HepG2 (cell line): ENCODE results near the gene CMIP. TPM values are rescaled to one million over a fixed set of nuclear protein-coding genes. Genes with fewer than 3 reads are reported as not detected.
A peak's percentile ranks its signal among the peaks of the same experiment; 100 is the strongest.

Experiments used
- AGO2 ChIP-seq: fragments of 200-400 bp; formaldehyde crosslinking; optimal IDR thresholded peaks from 2 replicates; pipeline ENCODE3; 2017; ENCODE audit warnings: mild to moderate bottlenecking, low read depth, low read length, moderate library complexity
- AKAP8 ChIP-seq: sonication (generic); formaldehyde crosslinking; IDR thresholded peaks from 2 replicates; pipeline ENCODE4 v1.5.1; 2020; ENCODE audit warnings: mild to moderate bottlenecking, missing genetic modification reagents
- E2F2 ChIP-seq: sonication (generic); formaldehyde crosslinking; IDR thresholded peaks from 2 replicates; pipeline ENCODE4 v1.4.0; 2020; ENCODE audit warnings: missing genetic modification reagents, borderline replicate concordance
- NPAS2 ChIP-seq: sonication (generic); formaldehyde crosslinking; IDR thresholded peaks from 2 replicates; pipeline ENCODE4 v1.8.0; 2022; ENCODE audit warnings: mild to moderate bottlenecking, missing genetic modification reagents, borderline replicate concordance
- NR2F1 ChIP-seq, 2 experiments: fragments of 450-650 bp in 1 of 2; formaldehyde crosslinking in 1 of 2; IDR thresholded peaks; 2 replicates each; pipeline versions ENCODE4 v1.5.0 to v1.6.1; 2016 to 2020; ENCODE audit warnings: mild to moderate bottlenecking in 1 of 2, missing compliant biosample characterization in 1 of 2, missing genetic modification reagents in 1 of 2, moderate library complexity in 1 of 2
- TEAD2 ChIP-seq: sonication (generic); formaldehyde crosslinking; IDR thresholded peaks from 2 replicates; pipeline ENCODE4 v1.9.0; 2021; ENCODE audit warnings: missing genetic modification reagents
- ZBTB38 ChIP-seq: sonication (generic); formaldehyde crosslinking; IDR thresholded peaks from 2 replicates; pipeline ENCODE4 v1.5.1; 2020; ENCODE audit warnings: mild to moderate bottlenecking, missing genetic modification reagents
- ZNF142 ChIP-seq: sonication (generic); formaldehyde crosslinking; IDR thresholded peaks from 2 replicates; pipeline ENCODE4 v1.4.0; 2020; ENCODE audit warnings: missing genetic modification reagents
- ZNF235 ChIP-seq: sonication (generic); formaldehyde crosslinking; IDR thresholded peaks from 2 replicates; pipeline ENCODE4 v1.8.1; 2023; ENCODE audit warnings: mild to moderate bottlenecking, missing genetic modification reagents, borderline replicate concordance
- ZNF605 ChIP-seq: sonication (generic); formaldehyde crosslinking; IDR thresholded peaks from 2 replicates; pipeline ENCODE4 v1.8.0; 2022; ENCODE audit warnings: mild to moderate bottlenecking, missing genetic modification reagents
- ZXDC ChIP-seq: sonication (generic); formaldehyde crosslinking; IDR thresholded peaks from 2 replicates; pipeline ENCODE4 v1.5.0; 2020; ENCODE audit warnings: mild to moderate bottlenecking, missing genetic modification reagents
- polyA plus RNA-seq, 8 experiments: library from polyadenylated mRNA; depleted of rRNA in 3 of 8; stranded (reverse) in 7 of 8; unstranded in 1 of 8; fragments of >200 nt; fragmentation: Illumina TruSeq in 4 of 8; extraction: Trizol in 4 of 8; gene quantifications; 2 replicates each; pipeline versions ENCODE4 v1.2.1 to v1.2.3, GENCODE V29; 2011 to 2016; ENCODE audit warnings: low read depth in 4 of 8, missing spikeins in 1 of 8, mixed read lengths in 1 of 8; ENCODE audit not compliant: insufficient read depth in 1 of 8
- total RNA-seq, 5 experiments: library from RNA; depleted of rRNA; stranded (reverse); fragments of >200 nt; fragmentation: Illumina TruSeq; extraction: Trizol; gene quantifications; 2 replicates each; pipeline ENCODE4 v1.2.3, GENCODE V29; 2016; ENCODE audit warnings: low read depth in 1 of 5
- TF ChIP-seq, protein P1 (sequence below): sonication (generic); formaldehyde crosslinking; IDR thresholded peaks from 2 replicates; pipeline ENCODE4 v1.4.0; 2020; ENCODE audit warnings: missing genetic modification reagents, borderline replicate concordance

Gene CMIP
- total and polyA plus RNA-seq, 2 of the 13 experiments (the other 11 are each of a cell fraction or from before 2014, with no cell fraction given) = 10.9 to 18.1 TPM

GRCh38 chr16:81482329-81483063 lies 37.9 kb downstream of the CMIP start (continued):
- TF ChIP-seq ZNF142 (no peak), ZBTB38 (peak; percentile 54), ZNF235 (CRISPR knock-in tag) (no peak), AKAP8 (peak; percentile 35; the same call in 1 of the 2 replicates), ZXDC (no peak), AGO2 (peak; percentile 36), E2F2 (CRISPR knock-in tag) (no peak), TEAD2 (no peak), NPAS2 (CRISPR knock-in tag) (no peak), NR2F1 (CRISPR knock-in tag; IDR thresholded peaks at IDR 0.05) (peak in 1 of 2 experiments; percentile 16; a peak in 1 of 4 replicates), ZNF605 (CRISPR knock-in tag) (no peak)
- TF ChIP-seq, protein P1, sequence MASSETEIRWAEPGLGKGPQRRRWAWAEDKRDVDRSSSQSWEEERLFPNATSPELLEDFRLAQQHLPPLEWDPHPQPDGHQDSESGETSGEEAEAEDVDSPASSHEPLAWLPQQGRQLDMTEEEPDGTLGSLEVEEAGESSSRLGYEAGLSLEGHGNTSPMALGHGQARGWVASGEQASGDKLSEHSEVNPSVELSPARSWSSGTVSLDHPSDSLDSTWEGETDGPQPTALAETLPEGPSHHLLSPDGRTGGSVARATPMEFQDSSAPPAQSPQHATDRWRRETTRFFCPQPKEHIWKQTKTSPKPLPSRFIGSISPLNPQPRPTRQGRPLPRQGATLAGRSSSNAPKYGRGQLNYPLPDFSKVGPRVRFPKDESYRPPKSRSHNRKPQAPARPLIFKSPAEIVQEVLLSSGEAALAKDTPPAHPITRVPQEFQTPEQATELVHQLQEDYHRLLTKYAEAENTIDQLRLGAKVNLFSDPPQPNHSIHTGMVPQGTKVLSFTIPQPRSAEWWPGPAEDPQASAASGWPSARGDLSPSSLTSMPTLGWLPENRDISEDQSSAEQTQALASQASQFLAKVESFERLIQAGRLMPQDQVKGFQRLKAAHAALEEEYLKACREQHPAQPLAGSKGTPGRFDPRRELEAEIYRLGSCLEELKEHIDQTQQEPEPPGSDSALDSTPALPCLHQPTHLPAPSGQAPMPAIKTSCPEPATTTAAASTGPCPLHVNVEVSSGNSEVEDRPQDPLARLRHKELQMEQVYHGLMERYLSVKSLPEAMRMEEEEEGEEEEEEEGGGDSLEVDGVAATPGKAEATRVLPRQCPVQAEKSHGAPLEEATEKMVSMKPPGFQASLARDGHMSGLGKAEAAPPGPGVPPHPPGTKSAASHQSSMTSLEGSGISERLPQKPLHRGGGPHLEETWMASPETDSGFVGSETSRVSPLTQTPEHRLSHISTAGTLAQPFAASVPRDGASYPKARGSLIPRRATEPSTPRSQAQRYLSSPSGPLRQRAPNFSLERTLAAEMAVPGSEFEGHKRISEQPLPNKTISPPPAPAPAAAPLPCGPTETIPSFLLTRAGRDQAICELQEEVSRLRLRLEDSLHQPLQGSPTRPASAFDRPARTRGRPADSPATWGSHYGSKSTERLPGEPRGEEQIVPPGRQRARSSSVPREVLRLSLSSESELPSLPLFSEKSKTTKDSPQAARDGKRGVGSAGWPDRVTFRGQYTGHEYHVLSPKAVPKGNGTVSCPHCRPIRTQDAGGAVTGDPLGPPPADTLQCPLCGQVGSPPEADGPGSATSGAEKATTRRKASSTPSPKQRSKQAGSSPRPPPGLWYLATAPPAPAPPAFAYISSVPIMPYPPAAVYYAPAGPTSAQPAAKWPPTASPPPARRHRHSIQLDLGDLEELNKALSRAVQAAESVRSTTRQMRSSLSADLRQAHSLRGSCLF (CRISPR knock-in tag) = no peak
